Islet precursor cell (in vitro differentiated cells): ENCODE data around the gene PLEKHJ1.

ENCODE experiments used
- DNase-seq: peaks from one replicate; pipeline ENCODE4 v3.0.0-alpha.2; 2018

Gene PLEKHJ1

GRCh38 chr19:2269244-2270156 lies 33.4 kb upstream of the PLEKHJ1 start:
- DNase-seq = peak; percentile 98

- no peak for DNase-seq
Observed at GRCh38 chr19:2268861-2269243, 32.7 kb upstream of the PLEKHJ1 start.

- DNase-seq = no peak
Observed at GRCh38 chr19:2268480-2268830, 32.3 kb upstream of the PLEKHJ1 start.

- DNase-seq = no peak
Observed at GRCh38 chr19:2266183-2266993, 30.3 kb upstream of the PLEKHJ1 start.

- no peak for DNase-seq
Observed at GRCh38 chr19:2261438-2262172, 25.5 kb upstream of the PLEKHJ1 start.

GRCh38 chr19:2260341-2260805 lies 24.2 kb upstream of the PLEKHJ1 start:
- DNase-seq = no peak

- DNase-seq = no peak
Observed at GRCh38 chr19:2259336-2259735, 23.2 kb upstream of the PLEKHJ1 start.

GRCh38 chr19:2255982-2256685 lies 20.0 kb upstream of the PLEKHJ1 start, which contains the start of gene JSRP1:
JSRP1 (minus strand) TSS chr19:2256417; CDS start chr19:2255314, 1,103 bp downstream.
- DNase-seq = no peak

GRCh38 chr19:2255112-2255845 lies 19.1 kb upstream of the PLEKHJ1 start:
- no peak for DNase-seq

- DNase-seq = peak; percentile 87
Observed at GRCh38 chr19:2254064-2254872, 18.1 kb upstream of the PLEKHJ1 start.

GRCh38 chr19:2253106-2254063 lies 17.3 kb upstream of the PLEKHJ1 start:
- no peak for DNase-seq

- no peak for DNase-seq
Observed at GRCh38 chr19:2252797-2253105, 16.6 kb upstream of the PLEKHJ1 start.

GRCh38 chr19:2252055-2252796 lies 16.1 kb upstream of the PLEKHJ1 start:
- DNase-seq = no peak

- no peak for DNase-seq
Observed at GRCh38 chr19:2251106-2252054, 15.3 kb upstream of the PLEKHJ1 start.

- no peak for DNase-seq
Observed at GRCh38 chr19:2250766-2251105, 14.6 kb upstream of the PLEKHJ1 start.

- DNase-seq = no peak
Observed at GRCh38 chr19:2249880-2250765, 14.0 kb upstream of the PLEKHJ1 start.
